GM19025 (cell line): ENCODE results near the gene KAZN.

Experiments used
- ATAC-seq: cut with Tn5 transposase; IDR thresholded peaks from one replicate; pipeline ENCODE4 v1.9.1; 2021; ENCODE audit warnings: mild to moderate bottlenecking, low read depth, moderate library complexity; ENCODE audit not compliant: unreplicated experiment

Gene KAZN

GRCh38 chr1:14738235-14738634 is 139.8 kb downstream of the KAZN start:
- no peak for ATAC-seq

GRCh38 chr1:14738647-14739046 is 140.2 kb downstream of the KAZN start:
- no peak for ATAC-seq

- ATAC-seq: no peak
These were observed 140.8 kb downstream of the KAZN start for GRCh38 chr1:14739082-14739832.

GRCh38 chr1:14740016-14740415 is 141.5 kb downstream of the KAZN start:
- no peak for ATAC-seq

GRCh38 chr1:14741082-14741481 is 142.6 kb downstream of the KAZN start:
- no peak for ATAC-seq

GRCh38 chr1:14741532-14741931 is 143.0 kb downstream of the KAZN start:
- no peak for ATAC-seq

GRCh38 chr1:14742181-14742980 is 143.9 kb downstream of the KAZN start:
- ATAC-seq: no peak

GRCh38 chr1:14743368-14743767 is 144.9 kb downstream of the KAZN start:
- no peak for ATAC-seq

GRCh38 chr1:14745001-14745720 is 146.7 kb downstream of the KAZN start:
- no peak for ATAC-seq

GRCh38 chr1:14745789-14746188 is 147.3 kb downstream of the KAZN start:
- ATAC-seq: no peak

- no peak for ATAC-seq
These were observed 147.9 kb downstream of the KAZN start for GRCh38 chr1:14746393-14746792.

GRCh38 chr1:14748151-14748550 is 149.7 kb downstream of the KAZN start:
- ATAC-seq: no peak

- ATAC-seq: no peak
These were observed 150.5 kb downstream of the KAZN start for GRCh38 chr1:14748977-14749376.

GRCh38 chr1:14750490-14750889 is 152.0 kb downstream of the KAZN start:
- ATAC-seq: no peak

- ATAC-seq: no peak
These were observed 157.2 kb downstream of the KAZN start for GRCh38 chr1:14755518-14756252.

- ATAC-seq: no peak
These were observed 158.3 kb downstream of the KAZN start for GRCh38 chr1:14756589-14757285.

- ATAC-seq: no peak
These were observed 158.8 kb downstream of the KAZN start for GRCh38 chr1:14757286-14757625.

GRCh38 chr1:14759042-14759818 is 160.7 kb downstream of the KAZN start:
- no peak for ATAC-seq

- ATAC-seq: no peak
These were observed 161.4 kb downstream of the KAZN start for GRCh38 chr1:14759843-14760242.
